DMS79 (cell line): ENCODE results near the gene E2F4.
A peak's percentile ranks its signal among the peaks of the same experiment; 100 is the strongest.

ENCODE experiments used
- DNase-seq: peaks from one replicate; lab custom pipeline; 2025; lab: John Stamatoyannopoulos, UW

E2F4 gene

DNA sequence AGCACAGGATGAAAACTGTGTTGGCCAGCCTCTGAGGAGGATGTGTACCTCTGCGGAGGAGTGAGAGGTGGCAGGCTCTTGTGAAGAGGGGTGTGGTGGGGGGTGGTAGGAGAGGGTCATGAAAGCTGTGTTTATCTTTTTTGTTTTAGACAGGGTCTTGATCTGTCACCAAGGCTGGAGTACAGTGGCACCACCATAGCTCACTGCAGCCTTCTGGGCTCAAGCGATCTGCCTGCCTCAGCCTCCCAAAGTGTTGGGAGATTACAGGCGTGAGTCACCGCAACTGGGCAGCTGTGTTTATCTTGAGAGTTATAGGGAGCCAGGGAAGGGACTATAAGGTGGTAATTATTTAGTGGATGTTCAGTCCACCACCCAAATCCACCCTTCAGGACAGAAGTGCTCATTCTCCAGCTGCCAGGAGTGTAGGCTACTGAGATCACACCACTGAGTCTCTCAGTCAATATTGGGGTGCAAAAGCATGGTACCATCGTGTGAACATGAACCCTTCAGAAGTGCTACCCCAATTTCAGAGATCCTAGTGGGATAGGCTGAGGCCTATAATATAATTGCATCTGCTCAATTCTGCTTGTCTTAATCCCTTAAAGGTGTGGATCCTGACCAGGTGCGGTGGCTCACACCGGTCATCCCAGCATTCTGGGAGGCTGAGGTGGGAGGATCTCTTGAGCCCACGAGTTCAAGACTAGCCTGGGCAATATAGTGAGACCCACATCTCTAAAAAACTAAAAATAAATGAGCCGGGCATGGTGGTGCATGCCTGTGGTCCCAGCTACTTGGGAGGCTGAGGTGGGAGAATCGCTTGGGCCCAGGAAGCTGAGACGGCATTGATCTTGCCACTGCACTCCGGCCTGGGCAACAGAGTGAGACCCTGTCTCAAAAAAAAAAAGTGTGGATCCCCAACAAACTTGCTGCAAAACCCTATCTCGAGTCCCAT, 1.2 kb upstream of the E2F4 start:
- no peak for DNase-seq

DNA sequence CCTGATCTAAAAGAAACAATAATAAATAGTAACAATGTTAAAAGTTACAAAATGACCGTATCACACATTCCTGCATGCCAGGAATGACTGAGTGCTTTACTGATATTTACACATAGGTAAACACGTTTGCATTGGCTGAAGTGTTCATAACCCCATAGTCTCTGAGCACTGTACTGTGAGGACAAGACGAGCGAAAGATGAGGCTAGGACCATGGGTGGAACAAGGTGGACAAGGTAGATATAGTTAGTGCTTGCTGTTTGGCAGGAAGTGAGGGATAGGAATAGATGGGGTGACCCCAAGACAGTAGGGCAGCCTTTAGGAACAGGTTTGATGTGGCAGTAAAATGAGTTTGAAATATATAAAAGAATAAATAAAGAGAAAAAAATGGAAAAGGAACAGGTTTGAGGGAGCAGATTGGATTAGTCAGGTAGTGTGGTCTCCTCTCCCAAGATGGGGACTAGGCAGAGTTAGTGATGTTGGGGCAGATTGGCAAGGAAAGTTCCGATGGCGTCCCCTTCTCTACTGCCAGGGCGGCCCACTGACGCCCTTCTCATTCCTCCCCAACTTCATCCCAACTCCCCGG, 452 bp upstream of the E2F4 start:
- no peak for DNase-seq

DNA sequence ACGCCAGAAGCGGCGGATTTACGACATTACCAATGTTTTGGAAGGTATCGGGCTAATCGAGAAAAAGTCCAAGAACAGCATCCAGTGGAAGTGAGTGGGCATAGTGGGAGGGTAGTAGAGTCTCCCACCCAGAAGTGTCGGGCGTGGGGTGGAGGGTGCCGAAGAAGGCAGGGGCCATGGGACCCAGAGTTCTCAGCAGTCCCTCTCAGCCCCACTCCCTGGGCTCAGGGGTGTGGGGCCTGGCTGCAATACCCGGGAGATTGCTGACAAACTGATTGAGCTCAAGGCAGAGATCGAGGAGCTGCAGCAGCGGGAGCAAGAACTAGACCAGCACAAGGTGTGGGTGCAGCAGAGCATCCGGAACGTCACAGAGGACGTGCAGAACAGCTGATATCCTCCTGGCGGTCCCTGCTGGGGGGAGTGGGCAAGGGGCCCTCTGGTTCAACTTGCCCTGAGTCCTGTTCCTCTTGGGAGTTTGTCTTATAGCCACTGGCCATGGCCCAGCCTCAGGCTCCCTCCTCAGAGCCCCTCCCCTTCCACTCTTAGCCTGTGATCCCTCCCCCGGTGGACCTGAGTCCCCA, 916 bp downstream of the E2F4 start:
- no peak for DNase-seq

DNA sequence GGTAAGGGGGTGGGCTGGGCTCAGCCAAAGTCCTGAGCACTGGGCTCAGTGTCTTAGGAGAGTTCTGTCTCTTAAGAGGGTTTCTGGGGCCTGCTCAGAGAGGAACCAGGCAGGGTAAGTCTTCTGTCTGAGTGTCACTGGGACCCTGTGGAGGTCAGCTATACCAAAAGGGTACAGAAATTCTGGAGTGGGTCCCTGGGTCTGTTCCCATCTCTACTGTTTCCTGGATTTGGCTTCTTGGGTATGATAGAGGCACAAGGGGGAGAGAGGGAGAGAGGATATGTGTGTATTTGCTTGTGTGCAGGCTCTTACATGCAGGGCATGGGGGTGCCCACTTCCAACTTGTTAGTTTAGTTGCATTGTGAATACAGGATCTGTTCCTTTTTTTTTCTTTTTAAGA, 1.6 kb downstream of the E2F4 start:
- DNase-seq, result no peak

DNA sequence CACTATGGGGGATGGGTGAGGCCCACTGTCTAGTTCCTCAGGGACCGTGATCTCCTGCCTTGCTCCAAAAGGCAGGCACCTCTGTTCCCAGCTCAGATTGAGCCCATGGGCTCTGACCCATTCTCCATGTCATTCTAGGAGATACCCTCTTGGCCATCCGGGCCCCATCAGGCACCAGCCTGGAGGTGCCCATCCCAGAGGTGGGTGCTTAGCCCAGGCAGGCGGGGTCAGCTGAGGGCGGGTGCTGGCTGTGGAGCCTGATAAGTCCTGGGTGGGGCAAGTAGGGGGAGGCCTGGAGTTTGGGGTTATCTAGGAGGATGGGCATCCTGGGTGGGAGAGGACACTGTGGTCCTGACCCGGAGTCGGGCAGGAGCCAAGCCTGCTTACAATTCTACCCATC, 2.3 kb downstream of the E2F4 start:
- DNase-seq, result no peak

DNA sequence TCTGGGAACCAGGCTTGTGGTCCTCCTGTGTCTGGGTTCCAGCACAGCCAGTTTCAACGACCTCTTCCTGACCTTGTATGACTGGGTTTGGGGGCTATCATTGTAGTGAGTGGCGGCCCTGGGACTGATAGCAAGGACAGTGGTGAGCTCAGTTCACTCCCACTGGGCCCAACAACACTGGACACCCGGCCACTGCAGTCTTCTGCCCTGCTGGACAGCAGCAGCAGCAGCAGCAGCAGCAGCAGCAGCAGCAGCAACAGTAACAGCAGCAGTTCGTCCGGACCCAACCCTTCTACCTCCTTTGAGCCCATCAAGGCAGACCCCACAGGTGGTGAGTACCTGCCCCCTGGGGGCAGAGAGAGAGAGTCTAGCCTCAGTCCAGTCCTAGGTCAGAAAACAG, 3.7 kb downstream of the E2F4 start:
- DNase-seq, result no peak

DNA sequence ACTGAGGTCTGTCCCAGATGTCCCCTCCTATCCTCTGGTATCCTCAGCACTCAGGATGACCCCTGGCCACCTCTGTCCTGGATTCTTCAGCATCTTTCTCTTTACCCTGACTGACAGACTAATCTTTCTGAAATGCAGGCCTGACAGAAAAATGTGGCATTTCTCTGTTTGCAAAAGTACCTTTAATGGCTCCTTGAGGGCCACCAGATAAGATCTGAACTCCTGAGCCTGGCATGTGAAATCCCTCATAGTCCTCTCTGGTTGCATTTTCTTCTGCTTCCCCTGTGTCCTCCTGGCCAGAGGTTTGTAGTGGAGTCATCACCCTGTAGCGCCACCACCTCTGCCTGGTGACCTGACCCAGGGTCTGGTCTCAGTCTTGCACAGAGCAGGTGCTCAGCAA, 4.9 kb downstream of the E2F4 start:
- DNase-seq, result no peak

DNA sequence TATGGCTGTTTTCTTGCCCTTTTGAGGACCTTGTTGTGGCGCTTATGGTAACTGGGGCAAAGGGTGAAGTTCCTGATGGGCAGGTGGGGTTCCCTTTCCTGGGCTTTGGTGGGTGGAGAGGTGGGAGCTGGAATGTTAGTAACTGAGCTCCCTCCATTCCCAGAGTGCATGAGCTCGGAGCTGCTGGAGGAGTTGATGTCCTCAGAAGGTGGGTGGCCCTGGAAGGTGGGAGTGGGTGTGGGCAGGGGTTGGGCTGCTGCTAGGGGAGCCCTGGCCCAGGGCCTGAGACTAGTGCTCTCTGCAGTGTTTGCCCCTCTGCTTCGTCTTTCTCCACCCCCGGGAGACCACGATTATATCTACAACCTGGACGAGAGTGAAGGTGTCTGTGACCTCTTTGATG, 5.7 kb downstream of the E2F4 start:
- DNase-seq, result no peak

DNA sequence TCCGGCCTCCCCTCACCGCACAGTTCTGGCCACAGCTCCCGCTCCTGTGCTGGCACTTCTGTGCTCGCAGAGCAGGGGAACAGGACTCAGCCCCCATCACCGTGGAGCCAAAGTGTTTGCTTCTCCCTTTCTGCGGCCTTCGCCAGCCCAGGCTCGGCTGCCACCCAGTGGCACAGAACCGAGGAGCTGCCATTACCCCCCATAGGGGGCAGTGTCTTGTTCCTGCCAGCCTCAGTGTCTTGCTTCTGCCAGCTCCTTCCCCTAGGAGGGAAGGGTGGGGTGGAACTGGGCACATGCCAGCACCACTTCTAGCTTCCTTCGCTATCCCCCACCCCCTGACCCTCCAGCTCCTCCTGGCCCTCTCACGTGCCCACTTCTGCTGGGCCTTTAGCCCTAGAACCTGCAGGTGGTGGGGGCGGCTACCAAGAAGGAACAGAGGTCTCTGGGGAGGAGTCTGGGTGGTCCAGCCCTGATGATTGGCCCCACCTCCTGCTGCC, 6.3 kb downstream of the E2F4 start:
- DNase-seq, result peak; percentile 82

DNA sequence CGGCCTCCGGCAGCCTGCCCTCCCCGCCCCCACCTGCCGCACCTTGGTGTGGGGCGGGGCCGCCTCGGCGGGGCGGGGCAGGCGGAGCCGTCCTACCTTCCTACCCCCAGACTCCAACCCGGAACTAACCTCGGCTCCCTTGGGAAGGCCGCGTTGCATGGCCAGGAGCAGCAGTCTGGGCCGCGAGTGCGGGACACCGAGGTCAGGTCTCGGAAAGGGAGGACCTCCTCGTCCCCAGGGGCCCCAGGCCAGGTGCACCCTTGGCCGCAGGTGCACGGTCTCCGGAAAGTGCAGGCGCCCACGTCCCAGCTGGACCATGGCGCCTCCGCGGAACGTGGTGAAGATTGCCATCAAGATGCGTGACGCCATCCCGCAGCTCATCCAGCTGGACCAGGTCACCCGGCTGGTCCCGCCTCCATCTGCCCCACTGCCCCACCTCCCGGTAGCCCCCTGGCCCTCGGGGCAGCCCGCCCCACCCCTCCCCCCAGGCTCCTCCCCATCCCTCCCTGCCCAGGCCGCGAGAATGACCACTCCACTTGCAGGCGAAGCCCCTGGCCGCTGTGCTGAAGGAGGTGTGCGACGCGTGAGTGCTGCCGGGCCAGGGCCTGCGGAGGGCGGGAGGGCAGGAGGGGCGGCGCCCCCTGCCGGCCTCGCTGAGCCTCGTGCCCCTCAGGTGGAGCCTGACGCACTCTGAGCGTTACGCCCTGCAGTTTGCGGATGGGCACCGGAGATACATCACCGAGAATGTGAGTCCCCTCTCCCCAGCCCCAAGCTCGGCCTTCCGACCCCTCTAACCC, 7.3 kb downstream of the E2F4 start, which contains the start of gene ELMO3:
TSS of gene ELMO3 (plus strand) at position 121 of the 797 bp plus-strand sequence. CDS start at position 317, 196 bp downstream.
- DNase-seq, result peak; percentile 13

DNA sequence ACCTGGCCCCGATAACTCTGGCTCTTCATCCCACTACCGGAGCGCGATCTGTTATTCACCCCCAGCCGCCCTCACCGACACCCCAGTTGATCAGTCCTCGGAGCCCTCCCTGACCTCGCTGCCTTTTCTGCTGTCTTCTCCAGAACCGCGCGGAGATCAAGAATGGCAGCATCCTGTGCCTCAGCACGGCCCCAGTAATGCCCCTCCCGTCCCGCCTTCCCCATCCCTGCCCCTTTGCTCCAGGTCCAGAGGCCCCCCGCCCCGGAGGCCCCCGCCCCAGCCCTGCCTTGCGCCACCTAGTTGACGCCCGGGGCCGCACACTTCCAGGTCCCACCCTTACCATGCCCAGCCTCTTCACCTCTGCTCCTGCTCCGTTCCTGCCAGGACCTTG, 7.8 kb downstream of the E2F4 start:
- DNase-seq, result no peak

DNA sequence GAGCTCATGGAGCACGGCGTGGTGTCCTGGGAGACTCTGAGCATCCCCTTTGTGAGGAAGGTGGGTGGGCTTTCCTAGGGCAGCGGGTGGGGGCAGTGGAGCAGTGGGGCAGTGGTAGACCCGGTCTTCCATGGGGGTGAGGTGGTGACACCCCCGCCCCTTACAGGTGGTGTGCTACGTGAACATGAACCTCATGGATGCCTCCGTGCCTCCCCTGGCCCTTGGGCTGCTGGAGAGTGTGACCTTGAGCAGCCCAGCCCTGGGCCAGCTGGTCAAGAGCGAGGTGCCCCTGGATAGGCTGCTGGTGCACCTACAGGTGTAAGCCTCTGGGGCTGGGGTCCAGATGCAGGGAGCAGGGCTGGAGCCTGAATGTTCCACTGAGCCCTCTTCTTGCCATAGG, 8.5 kb downstream of the E2F4 start:
- no peak for DNase-seq

DNA sequence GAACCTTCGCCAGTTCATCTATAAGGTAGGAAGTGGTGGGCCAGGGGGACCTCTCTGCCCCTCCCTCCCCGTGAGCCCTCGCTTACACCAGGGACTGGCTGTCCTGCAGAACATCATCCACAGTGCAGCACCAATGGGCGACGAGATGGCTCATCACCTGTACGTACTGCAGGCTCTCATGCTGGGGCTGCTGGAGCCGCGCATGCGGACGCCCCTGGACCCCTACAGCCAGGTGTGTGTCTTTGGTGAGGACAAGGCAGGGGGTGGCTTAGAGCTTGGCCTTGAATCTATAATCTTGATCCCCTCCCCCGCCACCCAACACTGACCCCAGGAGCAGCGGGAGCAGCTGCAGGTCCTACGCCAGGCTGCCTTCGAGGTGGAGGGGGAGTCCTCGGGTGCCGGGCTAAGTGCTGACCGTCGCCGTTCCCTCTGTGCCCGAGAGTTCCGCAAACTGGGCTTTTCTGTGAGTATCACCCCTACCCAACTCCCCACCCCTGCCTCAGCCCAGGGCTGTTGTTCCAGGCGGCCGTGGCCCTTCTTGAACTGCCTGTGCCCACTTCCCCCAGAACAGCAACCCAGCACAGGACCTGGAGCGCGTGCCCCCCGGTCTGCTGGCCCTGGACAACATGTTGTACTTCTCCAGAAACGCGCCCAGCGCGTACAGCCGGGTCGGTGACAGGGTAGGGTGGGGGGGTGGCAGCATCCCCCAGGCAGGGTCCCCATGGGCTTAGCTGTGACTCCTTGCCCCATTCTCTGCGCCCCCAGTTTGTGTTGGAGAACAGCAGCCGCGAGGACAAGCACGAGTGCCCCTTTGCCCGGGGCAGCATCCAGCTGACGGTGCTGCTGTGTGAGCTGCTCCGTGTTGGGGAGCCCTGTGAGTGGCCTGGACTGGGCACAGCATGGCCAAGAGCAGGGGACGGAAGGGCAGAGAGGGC, 9.7 kb downstream of the E2F4 start:
- no peak for DNase-seq

DNA sequence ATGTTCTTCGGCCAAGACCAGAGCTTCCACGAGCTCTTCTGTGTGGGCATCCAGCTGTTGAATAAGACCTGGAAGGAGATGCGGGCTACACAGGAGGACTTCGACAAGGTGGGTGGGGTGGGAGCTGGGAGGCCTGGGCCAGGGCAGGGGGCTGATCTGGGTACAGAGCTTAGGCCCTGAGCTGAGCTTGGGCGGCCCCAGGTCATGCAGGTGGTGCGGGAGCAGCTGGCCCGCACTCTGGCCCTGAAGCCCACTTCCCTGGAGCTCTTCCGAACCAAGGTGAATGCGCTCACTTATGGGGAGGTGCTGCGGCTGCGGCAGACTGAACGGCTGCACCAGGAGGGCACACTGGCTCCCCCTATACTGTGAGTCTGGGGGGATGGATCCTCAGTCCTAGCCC, 10.5 kb downstream of the E2F4 start:
- no peak for DNase-seq

DNA sequence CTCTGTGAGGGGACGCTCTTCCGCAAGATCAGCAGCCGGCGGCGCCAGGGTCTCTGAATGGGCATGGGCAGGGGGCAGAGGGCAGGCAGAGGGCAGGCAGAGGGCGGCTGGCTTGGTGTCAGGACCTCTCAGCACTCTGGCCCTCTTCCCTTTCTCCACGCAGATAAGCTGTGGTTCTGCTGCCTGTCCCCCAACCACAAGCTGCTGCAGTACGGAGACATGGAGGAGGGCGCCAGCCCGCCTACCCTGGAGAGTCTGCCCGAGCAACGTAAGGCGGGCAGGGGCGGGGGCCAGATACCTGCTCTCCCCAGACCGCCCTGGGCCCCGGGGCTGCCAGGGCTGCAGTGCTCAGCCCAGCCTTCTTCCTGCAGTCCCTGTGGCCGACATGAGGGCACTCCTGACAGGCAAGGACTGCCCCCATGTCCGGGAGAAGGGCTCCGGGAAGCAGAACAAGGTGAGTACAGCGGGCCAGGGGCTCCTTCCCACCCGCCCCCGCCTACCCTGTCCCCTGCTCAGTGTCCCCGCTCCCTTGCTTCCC, 11.1 kb downstream of the E2F4 start:
- no peak for DNase-seq

DNA sequence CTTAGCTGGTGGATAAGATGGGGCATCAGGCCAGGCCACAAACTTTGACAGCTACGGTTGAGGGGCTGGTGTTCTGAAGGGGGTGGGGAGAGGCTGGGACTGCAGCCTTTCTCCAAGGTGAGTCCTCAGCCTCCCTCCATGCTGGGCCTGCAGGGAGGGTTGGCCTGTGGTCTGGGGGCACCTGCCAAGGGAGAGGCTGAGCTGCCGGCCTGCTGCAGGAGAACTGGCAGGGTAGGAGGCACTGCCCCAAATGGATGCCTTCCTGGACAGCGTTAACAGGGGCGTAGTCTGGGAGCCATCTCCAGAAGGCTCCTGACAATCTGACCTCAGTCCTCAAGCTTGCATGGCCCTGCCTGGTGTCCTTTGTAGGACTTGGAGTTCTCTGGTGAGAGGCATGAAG, 12.1 kb downstream of the E2F4 start:
- DNase-seq, result no peak

DNA sequence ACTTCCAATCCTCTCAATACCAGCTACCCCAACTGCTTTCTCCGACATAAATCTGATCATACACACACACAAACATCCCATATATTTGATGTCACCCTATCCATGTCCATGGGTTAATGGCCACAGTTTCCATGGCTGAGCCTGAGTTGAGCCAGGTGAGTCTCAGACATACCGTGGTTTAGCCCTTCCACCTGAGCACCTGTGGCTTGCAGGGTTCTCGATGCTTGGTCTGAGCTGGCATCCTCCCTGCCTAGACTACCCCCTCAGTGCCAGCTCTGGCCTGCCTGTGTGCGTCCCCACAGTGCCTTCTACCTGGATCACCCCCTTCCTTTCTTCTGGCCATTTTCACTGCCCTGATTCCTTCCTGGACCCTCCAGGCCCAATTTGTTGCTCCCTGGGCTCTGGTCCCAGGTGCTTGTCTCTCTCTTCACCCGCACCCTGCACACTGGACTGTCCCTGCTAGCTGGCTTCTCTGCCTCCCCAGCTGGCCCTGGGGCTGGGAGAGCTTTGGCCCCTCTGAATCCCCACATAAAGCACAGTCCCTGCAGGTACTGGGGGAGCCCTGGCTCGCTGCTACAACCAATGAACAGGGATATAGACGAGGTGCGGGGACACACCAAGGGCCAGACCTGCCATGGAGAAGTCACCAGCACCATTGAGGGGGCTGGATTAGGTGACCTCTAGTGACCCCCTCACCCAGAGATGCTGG, 14.3 kb downstream of the E2F4 start:
- no peak for DNase-seq

DNA sequence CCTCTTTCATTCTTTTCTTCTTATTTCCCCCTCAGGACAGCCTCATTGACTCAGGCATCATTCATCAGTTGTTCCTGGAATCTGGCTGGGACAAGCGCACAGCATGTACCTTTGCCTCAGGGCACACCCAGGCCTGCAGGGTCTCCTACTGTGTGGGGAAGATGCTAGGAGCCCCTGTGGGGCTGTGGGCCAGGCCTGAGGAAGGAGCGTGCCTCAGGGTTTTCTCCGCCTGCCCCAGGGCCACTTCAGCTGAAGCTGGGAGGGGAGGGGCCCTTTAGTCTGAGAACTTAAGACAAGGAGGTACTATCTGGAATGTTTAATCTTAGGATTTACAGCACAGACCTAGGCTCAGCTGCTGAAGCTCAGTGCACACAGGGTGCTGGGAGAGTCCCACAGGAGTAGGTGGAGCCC, 14.9 kb downstream of the E2F4 start:
- no peak for DNase-seq

DNA sequence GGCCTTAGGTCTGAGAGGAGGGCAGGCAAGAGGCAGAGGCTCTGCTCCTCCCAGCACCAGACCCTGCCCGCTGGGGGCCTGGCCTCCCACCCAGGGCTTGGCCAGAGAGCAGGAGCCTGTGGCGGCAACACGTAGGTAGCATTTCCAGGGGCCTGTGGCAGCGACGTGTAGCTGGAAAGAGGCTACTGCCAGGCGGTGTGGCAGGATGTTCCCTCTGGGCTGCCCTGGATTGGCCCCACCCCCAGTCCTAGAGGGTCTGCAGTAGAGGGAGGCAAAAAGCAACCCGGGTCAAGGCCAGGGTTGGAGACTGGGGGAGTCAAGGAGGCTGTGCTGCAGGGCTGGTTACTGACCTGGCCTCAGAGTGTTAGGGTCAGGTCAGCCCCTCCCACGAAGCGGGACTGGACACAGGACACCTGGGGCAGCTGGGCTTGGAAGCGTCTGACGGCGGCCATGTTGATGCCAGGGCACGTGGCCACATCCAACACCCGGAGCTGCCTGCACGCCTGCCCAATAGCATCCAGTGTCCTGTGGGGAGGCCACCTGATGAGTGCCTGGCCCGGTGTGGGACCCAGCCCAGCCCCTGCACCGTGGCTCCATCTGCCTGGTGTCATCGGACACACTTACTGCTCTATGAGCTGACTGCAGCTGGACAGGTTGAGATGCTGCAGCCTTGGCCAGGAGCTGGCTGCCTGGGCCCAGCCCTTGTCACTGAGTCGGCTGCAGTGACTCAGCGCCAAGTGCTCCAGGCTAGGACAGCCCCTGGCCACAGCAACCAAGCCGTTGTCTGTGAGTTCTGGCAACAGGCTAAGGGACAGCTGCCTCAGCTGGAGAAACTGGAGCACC, 15.5 kb downstream of the E2F4 start:
- DNase-seq, result no peak
